Progenitor cell of endocrine pancreas (in vitro differentiated cells): ENCODE measurements around the gene SORL1. TPM values are rescaled to one million over a fixed set of nuclear protein-coding genes. Genes with fewer than 3 reads are reported as not detected.

Experiments used
- DNase-seq: peaks from one replicate; pipeline ENCODE4 v3.0.0; 2021; ENCODE audit warnings: low spot score; ENCODE audit not compliant: unreplicated experiment
- H3K27ac Mint-ChIP-seq: 2 replicates; pipeline ENCODE4 v1.8.0; 2021; ENCODE audit warnings: mild to moderate bottlenecking, moderate library complexity, mixed read lengths
- H3K27me3 Mint-ChIP-seq: 2 replicates; pipeline ENCODE4 v1.8.0; 2021; ENCODE audit warnings: mixed read lengths
- H3K36me3 Mint-ChIP-seq: 2 replicates; pipeline ENCODE4 v1.8.0; 2022; ENCODE audit warnings: mixed read lengths; ENCODE audit not compliant: insufficient read depth
- H3K4me1 Mint-ChIP-seq: 2 replicates; pipeline ENCODE4 v1.8.0; 2021; ENCODE audit warnings: low read depth, mixed read lengths
- H3K4me3 Mint-ChIP-seq: 2 replicates; pipeline ENCODE4 v1.8.0; 2021; ENCODE audit warnings: low read depth, mild to moderate bottlenecking, moderate library complexity, mixed read lengths
- H3K9me3 Mint-ChIP-seq: 2 replicates; pipeline ENCODE4 v1.8.0; 2021; ENCODE audit warnings: low read depth, mixed read lengths
- CTCF ChIP-seq: fragments of 200-600 bp; sonication (generic); IDR thresholded peaks from one replicate; pipeline ENCODE4 v1.5.0; 2021; ENCODE audit warnings: antibody characterized with exemption, mild to moderate bottlenecking; ENCODE audit not compliant: unreplicated experiment
- total RNA-seq: library from RNA; stranded (reverse); gene quantifications from 2 replicates; pipeline ENCODE4 v1.2.1, GENCODE V29; 2021

SORL1 gene
- total RNA-seq, 1 donor from 2014 or later = 31.8 TPM

GRCh38 chr11:121618516-121618915 lies 166.4 kb downstream of the SORL1 start:
- Mint-ChIP-seq H3K36me3 (peaks cover 25% of the 10 kb centered on the region), H3K27ac (no peak overlapping the region), H3K4me3 (no peak overlapping the region), H3K27me3 (no peaks in the 10 kb centered on the region), H3K9me3 (no peaks in the 10 kb centered on the region), H3K4me1 (no peaks in the 10 kb centered on the region)
- no peak for DNase-seq
- TF ChIP-seq CTCF = no peak

- Mint-ChIP-seq H3K27me3 (no peaks in the 10 kb centered on the region), H3K9me3 (no peaks in the 10 kb centered on the region), H3K4me1 (no peaks in the 10 kb centered on the region), H3K4me3 (no peak overlapping the region), H3K36me3 (peaks cover 16% of the 10 kb centered on the region), H3K27ac (no peak overlapping the region)
- no peak for DNase-seq
- TF ChIP-seq CTCF = no peak
Observed at GRCh38 chr11:121625777-121626506, 173.8 kb downstream of the SORL1 start.

- Mint-ChIP-seq H3K27me3 (no peaks in the 10 kb centered on the region), H3K27ac (no peak overlapping the region), H3K36me3 (peaks cover 15% of the 10 kb centered on the region), H3K9me3 (no peaks in the 10 kb centered on the region), H3K4me1 (no peaks in the 10 kb centered on the region), H3K4me3 (no peak overlapping the region)
- no peak for TF ChIP-seq CTCF
- no peak for DNase-seq
Observed at GRCh38 chr11:121626507-121626875, 174.4 kb downstream of the SORL1 start.

- Mint-ChIP-seq H3K27me3 (no peaks in the 10 kb centered on the region), H3K36me3 (peaks cover 14% of the 10 kb centered on the region), H3K4me1 (no peaks in the 10 kb centered on the region), H3K27ac (no peak overlapping the region), H3K4me3 (no peak overlapping the region), H3K9me3 (no peaks in the 10 kb centered on the region)
- DNase-seq = no peak
- no peak for TF ChIP-seq CTCF
Observed at GRCh38 chr11:121626980-121627379, 174.9 kb downstream of the SORL1 start.

GRCh38 chr11:121630041-121630440 lies 177.9 kb downstream of the SORL1 start:
- no peaks in the 10 kb centered on the region for H3K9me3 Mint-ChIP-seq
- no peak for DNase-seq
- TF ChIP-seq CTCF = no peak
- no peaks in the 10 kb centered on the region for H3K27me3 Mint-ChIP-seq
- H3K36me3 Mint-ChIP-seq = peaks cover 7% of the 10 kb centered on the region
- no peak overlapping the region for H3K27ac Mint-ChIP-seq
- H3K4me1 Mint-ChIP-seq = no peaks in the 10 kb centered on the region
- no peak overlapping the region for H3K4me3 Mint-ChIP-seq
